ENCODE measurements around the gene MAGEC2.

Gene MAGEC2, protein sequence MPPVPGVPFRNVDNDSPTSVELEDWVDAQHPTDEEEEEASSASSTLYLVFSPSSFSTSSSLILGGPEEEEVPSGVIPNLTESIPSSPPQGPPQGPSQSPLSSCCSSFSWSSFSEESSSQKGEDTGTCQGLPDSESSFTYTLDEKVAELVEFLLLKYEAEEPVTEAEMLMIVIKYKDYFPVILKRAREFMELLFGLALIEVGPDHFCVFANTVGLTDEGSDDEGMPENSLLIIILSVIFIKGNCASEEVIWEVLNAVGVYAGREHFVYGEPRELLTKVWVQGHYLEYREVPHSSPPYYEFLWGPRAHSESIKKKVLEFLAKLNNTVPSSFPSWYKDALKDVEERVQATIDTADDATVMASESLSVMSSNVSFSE

GRCh38 chrX:142204522-142205433 lies at the start of gene MAGEC2:
MAGEC2 (minus strand) TSS chrX:142205290; CDS start chrX:142203987, 1,303 bp downstream.
- no peak for DNase-seq (ENCODE audit: low spot score)

DNA sequence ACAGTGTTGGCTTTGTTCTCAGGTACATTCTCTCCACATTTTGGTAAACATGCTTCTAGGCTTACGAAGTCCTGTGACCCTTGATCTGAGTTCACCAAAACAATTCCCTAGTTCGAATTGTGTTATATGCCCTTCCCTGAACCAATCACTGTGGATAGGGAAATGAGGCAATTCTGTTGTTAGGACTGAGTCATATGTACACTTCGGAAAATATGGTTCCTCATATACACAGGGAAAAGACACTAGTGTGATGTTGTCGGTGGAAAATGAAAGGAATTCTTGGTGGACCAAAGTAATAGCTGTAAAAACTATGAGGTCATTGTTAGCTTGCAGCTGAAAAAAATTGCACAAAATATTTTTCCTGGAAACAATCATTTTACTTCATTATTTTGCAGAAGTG lies 46.6 kb upstream of the MAGEC2 start:
- no peak for DNase-seq (ENCODE audit: low spot score)

DNA sequence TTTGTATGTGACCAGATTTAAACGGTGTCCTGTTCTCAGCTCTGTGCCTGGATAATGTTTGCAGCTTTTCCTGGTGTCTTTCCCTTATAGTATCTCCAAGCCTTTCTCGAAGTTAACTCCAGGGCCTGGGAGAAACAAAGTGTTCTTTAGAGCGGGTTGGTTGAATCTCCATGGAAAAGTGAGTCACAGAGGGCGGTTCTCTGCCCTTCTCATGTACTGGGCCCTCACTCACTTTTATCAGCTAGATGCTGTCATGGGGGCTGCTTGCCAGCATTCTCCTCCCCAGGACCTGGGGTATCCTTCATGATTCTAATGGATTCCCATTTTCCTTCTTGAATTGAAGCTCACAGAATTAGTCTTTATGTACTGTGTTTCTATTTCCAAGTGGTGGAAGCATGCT lies 46.1 kb upstream of the MAGEC2 start:
- DNase-seq (ENCODE audit: low spot score) = no peak

DNA sequence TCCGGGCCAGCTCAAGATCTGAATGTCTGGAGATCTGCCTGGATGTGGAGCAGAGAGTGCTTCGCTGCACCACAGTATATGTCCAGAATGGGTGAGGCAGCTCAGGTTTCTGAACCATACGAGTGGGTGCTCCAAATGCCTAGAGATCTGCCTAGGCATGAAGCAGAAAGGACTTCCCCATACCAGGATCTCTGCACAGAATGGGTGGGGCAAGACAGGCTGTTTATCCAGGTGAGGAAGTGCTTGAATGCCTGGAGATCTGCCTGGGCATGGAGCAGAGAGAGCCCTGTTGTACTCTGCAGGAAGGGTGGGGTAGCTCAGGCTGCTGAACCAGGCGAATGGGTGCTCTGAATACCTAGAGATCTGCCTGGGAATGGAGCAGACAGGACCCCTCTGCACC lies 45.4 kb upstream of the MAGEC2 start:
- DNase-seq (ENCODE audit: low spot score) = no peak

- no peak for DNase-seq (ENCODE audit: low spot score)
These were observed 44.6 kb upstream of the MAGEC2 start for GRCh38 chrX:142249721-142250120.

DNA sequence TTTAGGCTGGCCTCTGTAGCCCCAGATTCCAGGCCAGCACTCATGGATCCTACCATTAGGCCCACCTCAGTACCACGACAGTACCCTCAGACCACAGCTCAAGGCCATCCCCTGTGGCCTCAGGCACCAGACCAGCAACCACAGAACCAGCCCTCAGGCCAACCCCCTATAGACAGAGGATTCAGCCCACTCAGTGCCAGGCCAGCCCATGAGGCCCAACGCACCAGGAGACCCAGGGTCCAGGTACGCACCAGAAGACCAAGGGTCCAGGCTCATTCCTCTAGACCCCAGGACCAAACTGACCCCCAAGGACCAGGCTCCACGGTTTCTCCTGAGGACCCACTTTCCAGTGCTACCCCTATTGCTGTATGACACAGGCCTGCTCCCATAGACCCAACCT lies 39.5 kb upstream of the MAGEC2 start:
- no peak for DNase-seq (ENCODE audit: low spot score)

- DNase-seq (ENCODE audit: low spot score) = no peak
These were observed 33.4 kb upstream of the MAGEC2 start for GRCh38 chrX:142238536-142238935.

DNA sequence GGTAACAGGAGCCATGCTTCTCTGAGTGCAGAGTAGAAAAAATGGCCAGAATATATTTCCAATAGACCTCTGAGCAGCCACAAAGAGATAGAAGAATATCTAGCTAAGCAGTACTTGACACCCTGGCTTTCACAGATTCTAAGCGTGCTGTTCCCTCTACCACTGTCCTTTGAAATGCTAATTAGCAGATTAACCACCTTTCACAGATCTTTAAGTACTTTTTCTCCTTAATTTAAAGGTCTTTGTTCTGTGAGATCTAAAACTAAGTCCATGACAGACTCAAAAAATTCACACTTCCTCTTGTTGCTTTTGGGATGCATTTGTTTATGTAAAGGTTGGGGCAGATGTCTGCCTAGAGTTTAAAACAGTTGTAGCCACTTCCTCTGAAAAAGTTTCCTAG lies 28.3 kb upstream of the MAGEC2 start:
- DNase-seq (ENCODE audit: low spot score) = no peak

GRCh38 chrX:142214081-142214480 lies 9.0 kb upstream of the MAGEC2 start:
- no peak for DNase-seq (ENCODE audit: low spot score)

GRCh38 chrX:142201113-142201512 lies 4.0 kb downstream of the MAGEC2 start:
- no peak for DNase-seq (ENCODE audit: low spot score)

DNA sequence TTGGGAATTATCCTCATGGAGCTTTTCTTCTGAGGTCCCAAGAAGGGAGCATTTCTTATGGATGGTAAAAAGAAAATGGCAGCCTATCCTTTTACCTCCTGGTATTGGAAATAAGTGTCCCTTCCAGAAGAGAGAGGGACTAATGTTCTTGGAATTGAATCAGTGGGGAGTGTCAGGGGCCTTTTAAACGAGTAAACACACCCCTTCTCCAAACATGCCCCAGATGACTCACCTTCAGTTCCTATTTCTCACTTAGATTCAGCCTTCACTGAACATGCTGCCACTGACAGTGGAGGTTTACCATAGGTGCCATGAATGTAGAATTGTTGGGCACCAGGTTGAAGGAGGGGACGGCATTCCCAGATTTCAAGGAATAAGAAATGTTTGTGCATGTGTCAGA lies 19.0 kb downstream of the MAGEC2 start:
- no peak for DNase-seq (ENCODE audit: low spot score)

DNA sequence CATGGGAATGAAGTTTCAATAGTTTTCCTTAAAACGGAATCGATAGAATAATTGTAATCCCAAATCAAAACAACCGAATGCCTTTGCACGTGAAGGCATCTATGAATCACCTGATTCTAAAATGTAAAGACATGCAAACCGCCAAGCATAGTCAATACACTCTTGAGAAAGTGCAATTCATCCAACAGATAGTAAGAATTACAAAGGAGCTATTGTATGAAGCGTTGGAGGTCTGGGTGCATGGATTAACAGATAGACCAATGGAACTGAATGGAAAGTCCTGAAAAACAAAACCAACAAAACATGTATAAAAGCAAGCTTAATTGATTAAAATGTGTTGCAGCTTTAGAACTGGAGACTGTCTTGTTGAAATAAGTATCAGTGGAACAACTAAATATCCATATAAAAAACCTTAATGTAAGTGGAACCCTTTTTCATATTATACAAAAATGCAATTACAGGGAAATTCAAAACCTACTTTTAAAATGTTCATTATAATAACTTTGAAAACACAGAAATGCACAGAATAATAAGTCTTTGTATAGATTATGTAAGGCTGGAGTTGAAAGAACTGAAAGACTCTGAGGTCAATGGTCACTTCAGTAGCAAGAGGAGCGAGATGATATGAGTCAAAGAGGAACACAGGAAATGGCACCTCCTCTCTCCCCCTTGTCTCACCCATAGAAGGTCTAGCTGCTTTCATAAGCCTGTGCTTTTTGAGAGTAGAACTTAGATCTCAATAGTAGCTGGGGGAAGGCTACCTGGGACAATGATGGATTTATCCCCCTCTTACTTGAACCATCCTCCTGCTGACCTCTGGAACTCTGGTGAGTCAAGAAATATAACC lies 20.1 kb downstream of the MAGEC2 start:
- no peak for DNase-seq (ENCODE audit: low spot score)

GRCh38 chrX:142156567-142156966 lies 48.5 kb downstream of the MAGEC2 start:
- no peak for DNase-seq (ENCODE audit: low spot score)

Measured in hematopoietic multipotent progenitor cell treated with erythropoietin and hydrocortisone succinate and interleukin-3 and kit ligand, for 15 days (in vitro differentiated cells).